ENCODE results near the gene SP100. TPM values are rescaled to one million over a fixed set of nuclear protein-coding genes. Genes with fewer than 3 reads are reported as not detected.

SP100 gene
- total and polyA plus RNA-seq, 2 of the 13 experiments (the other 11 are each of a cell fraction or from before 2014, with no cell fraction given), result 12.6 to 16.5 TPM

GRCh38 chr2:230411570-230412370 is 4.2 kb upstream of the SP100 start (continued):
- TF ChIP-seq ZNF710 (CRISPR knock-in tag; IDR thresholded peaks at IDR 0.05; ENCODE audit: borderline replicate concordance), result no peak
- no peak for TF ChIP-seq SUZ12 (IDR thresholded peaks at IDR 0.05; ENCODE audit: low read depth, low read length)
- TF ChIP-seq TEF (CRISPR knock-in tag; IDR thresholded peaks at IDR 0.05), result no peak
- TF ChIP-seq ZBTB2 (CRISPR knock-in tag; IDR thresholded peaks at IDR 0.05; ENCODE audit: low read depth), result no peak
- TF ChIP-seq FOSL1 (CRISPR knock-in tag; IDR thresholded peaks at IDR 0.05; ENCODE audit: borderline replicate concordance), result no peak
- TF ChIP-seq FOXM1 (CRISPR knock-in tag; IDR thresholded peaks at IDR 0.05), result no peak
- no peak for TF ChIP-seq LCORL (IDR thresholded peaks at IDR 0.05)
- TF ChIP-seq LCORL (CRISPR knock-in tag; IDR thresholded peaks at IDR 0.05), result peak; percentile 45
- no peak for TF ChIP-seq CEBPB (IDR thresholded peaks at IDR 0.05; ENCODE audit: borderline replicate concordance, low read depth, low read length)
- TF ChIP-seq CENPT (CRISPR knock-in tag; IDR thresholded peaks at IDR 0.05; ENCODE audit: low read depth), result peak; percentile 78; the same call in 1 of the 2 replicates
- no peak; the same call in 1 of the 2 replicates for TF ChIP-seq AKAP8 (CRISPR knock-in tag; IDR thresholded peaks at IDR 0.05)
- no peak for TF ChIP-seq SNAPC4 (CRISPR knock-in tag; IDR thresholded peaks at IDR 0.05)
- peak; percentile 66; the same call in 1 of the 2 replicates for TF ChIP-seq ZNF691 (CRISPR knock-in tag; IDR thresholded peaks at IDR 0.05; ENCODE audit: borderline replicate concordance, low read depth)
- no peak; the same call in 1 of the 2 replicates for TF ChIP-seq SNAI1 (CRISPR knock-in tag; IDR thresholded peaks at IDR 0.05; ENCODE audit: borderline replicate concordance)
- TF ChIP-seq ZNF501 (CRISPR knock-in tag; IDR thresholded peaks at IDR 0.05), result peak; percentile 60; the same call in 1 of the 2 replicates
- TF ChIP-seq HNRNPLL (IDR thresholded peaks at IDR 0.05; ENCODE audit: low read depth, low read length, poor library complexity, severe bottlenecking), result peak; percentile 69
- no peak; the same call in 1 of the 2 replicates for TF ChIP-seq RXRA (CRISPR knock-in tag; IDR thresholded peaks at IDR 0.05)
- no peak for TF ChIP-seq SATB2 (CRISPR knock-in tag; IDR thresholded peaks at IDR 0.05)
- no peak for TF ChIP-seq FOXJ3 (CRISPR knock-in tag; IDR thresholded peaks at IDR 0.05; ENCODE audit: borderline replicate concordance)

Data from HepG2 (cell line).